Measurements from ENCODE around the gene CFAP97D2. TPM values are rescaled to one million over a fixed set of nuclear protein-coding genes. Genes with fewer than 3 reads are reported as not detected.
A peak's percentile ranks its signal among the peaks of the same experiment; 100 is the strongest.

CFAP97D2 gene
- polyA plus RNA-seq, 1 donor (not counting 4 experiments of a cell fraction or from before 2014, with no cell fraction given), result not detected

DNA sequence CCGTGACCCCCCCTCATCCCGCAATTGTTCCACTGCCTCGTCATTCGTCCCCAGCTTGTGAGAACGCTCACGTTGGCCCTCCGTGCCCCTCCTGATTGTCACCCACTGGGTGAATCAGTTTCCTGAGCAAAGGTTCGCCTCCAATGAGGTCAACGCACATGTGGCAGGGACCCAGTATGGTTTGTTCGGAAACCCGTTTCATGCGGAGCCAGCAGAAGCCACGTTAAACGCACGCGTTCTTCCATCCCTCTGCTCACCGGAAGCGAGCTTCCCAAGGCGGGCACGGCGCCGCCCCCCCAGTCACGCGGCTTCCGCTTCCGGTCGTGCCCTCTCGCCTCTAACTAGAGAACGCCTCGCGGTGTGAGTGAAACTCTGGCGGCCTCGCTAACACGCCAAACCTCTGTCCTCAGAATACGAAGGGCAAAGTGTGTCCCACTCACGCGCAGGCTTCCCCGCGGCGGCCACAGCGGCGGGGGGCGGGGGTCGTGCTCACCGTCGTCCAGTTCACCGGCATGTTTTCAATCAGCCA is 18.0 kb upstream of the CFAP97D2 start:
- Histone ChIP-seq H3K27me3 (ENCODE audit: control insufficient read depth, extremely low read depth, insufficient read depth, low read length) (peaks cover 25% of the 10 kb centered on the region), H3K36me3 (ENCODE audit: control insufficient read depth in 2 of 2, extremely low read depth in 1 of 2, insufficient read depth in 2 of 2, low read length in 2 of 2) (no peaks in the 10 kb centered on the region), H3K9me1 (ENCODE audit: control insufficient read depth, extremely low read depth, insufficient read depth, low read length) (no peaks in the 10 kb centered on the region), H3K4me3 (ENCODE audit: control insufficient read depth in 2 of 3, extremely low read depth in 1 of 3, insufficient read depth in 2 of 3, low read depth in 1 of 3, low read length in 3 of 3) (no peak overlapping the region), H3K27ac (ENCODE audit: control insufficient read depth, insufficient read depth, low read length) (no peak overlapping the region), H2AFZ (ENCODE audit: control insufficient read depth, low read length) (no peak overlapping the region), H4K20me1 (ENCODE audit: control insufficient read depth, extremely low read depth, insufficient read depth, low read length) (peaks cover 2% of the 10 kb centered on the region), H3K9ac (ENCODE audit: control insufficient read depth, extremely low read depth, insufficient read depth, low read length) (no peak overlapping the region), H3K4me2 (ENCODE audit: control insufficient read depth, extremely low read depth, insufficient read depth, low read depth, low read length) (no peak overlapping the region), H3K79me2 (ENCODE audit: control insufficient read depth, insufficient read depth, low read length) (no peaks in the 10 kb centered on the region), H3K4me1 (ENCODE audit: control insufficient read depth, extremely low read depth, insufficient read depth, low read length) (no peaks in the 10 kb centered on the region), H3K9me3 (ENCODE audit: control insufficient read depth, low read depth, low read length) (no peaks in the 10 kb centered on the region)
- FAIRE-seq (no peak), DNase-seq (ENCODE audit: low read depth, low spot score) (no peak)
- no peak for TF ChIP-seq CTCF (optimal IDR thresholded peaks at IDR 0.05 in 1 of 3, IDR thresholded peaks at IDR 0.05 in 1 of 3, conservative IDR thresholded peaks at IDR 0.05 in 1 of 3; ENCODE audit: extremely low read depth in 1 of 3, insufficient read depth in 2 of 3, low read length in 3 of 3)
- dilution Hi-C loops (cut with MboI; ENCODE audit: extremely low pct_ligation_motif_present, low sequenced_read_pairs), result loop anchor here (10.0 kb wide), 1 partner anchor 106 kb away; no protein-coding TSS in a partner anchor

- Histone ChIP-seq H3K27me3 (ENCODE audit: control insufficient read depth, extremely low read depth, insufficient read depth, low read length) (peaks cover 33% of the 10 kb centered on the region), H3K4me2 (ENCODE audit: control insufficient read depth, extremely low read depth, insufficient read depth, low read depth, low read length) (peak overlapping the region; percentile 35), H3K4me1 (ENCODE audit: control insufficient read depth, extremely low read depth, insufficient read depth, low read length) (no peaks in the 10 kb centered on the region), H3K9me3 (ENCODE audit: control insufficient read depth, low read depth, low read length) (no peaks in the 10 kb centered on the region), H3K9ac (ENCODE audit: control insufficient read depth, extremely low read depth, insufficient read depth, low read length) (no peak overlapping the region), H3K4me3 (ENCODE audit: control insufficient read depth in 2 of 3, extremely low read depth in 1 of 3, insufficient read depth in 2 of 3, low read depth in 1 of 3, low read length in 3 of 3) (no peak overlapping the region), H3K9me1 (ENCODE audit: control insufficient read depth, extremely low read depth, insufficient read depth, low read length) (no peaks in the 10 kb centered on the region), H3K79me2 (ENCODE audit: control insufficient read depth, insufficient read depth, low read length) (no peaks in the 10 kb centered on the region), H2AFZ (ENCODE audit: control insufficient read depth, low read length) (peak overlapping the region; percentile 44), H4K20me1 (ENCODE audit: control insufficient read depth, extremely low read depth, insufficient read depth, low read length) (peaks cover 2% of the 10 kb centered on the region), H3K36me3 (ENCODE audit: control insufficient read depth in 2 of 2, extremely low read depth in 1 of 2, insufficient read depth in 2 of 2, low read length in 2 of 2) (no peaks in the 10 kb centered on the region), H3K27ac (ENCODE audit: control insufficient read depth, insufficient read depth, low read length) (no peak overlapping the region)
- FAIRE-seq, result no peak
- dilution Hi-C loops (cut with MboI; ENCODE audit: extremely low pct_ligation_motif_present, low sequenced_read_pairs), result loop anchor here (10.0 kb wide), 1 partner anchor 107 kb away; no protein-coding TSS in a partner anchor
- no peak for DNase-seq (ENCODE audit: low read depth, low spot score)
- no peak for TF ChIP-seq EZH2 (IDR thresholded peaks at IDR 0.05; ENCODE audit: low read length)
- no peak for TF ChIP-seq CTCF (optimal IDR thresholded peaks at IDR 0.05 in 1 of 3, IDR thresholded peaks at IDR 0.05 in 1 of 3, conservative IDR thresholded peaks at IDR 0.05 in 1 of 3; ENCODE audit: extremely low read depth in 1 of 3, insufficient read depth in 2 of 3, low read length in 3 of 3)
These were observed 17.2 kb upstream of the CFAP97D2 start for GRCh38 chr13:114161644-114162532.

All from keratinocyte (primary cell).